HCT116 (cell line): ENCODE results near the gene ASAP2. TPM values are rescaled to one million over a fixed set of nuclear protein-coding genes. Genes with fewer than 3 reads are reported as not detected.

Experiments used
- ATAC-seq: fragments of 200-7000 bp; cut with Tn5 transposase; 2 replicates; pipeline ENCODE4 v1.9.1; 2020; ENCODE audit warnings: mild to moderate bottlenecking, moderate library complexity
- BruUV-seq: library from RNA; stranded (reverse); fragments of 400-500 nt; replicated peaks from 2 replicates; lab custom pipeline; 2021; lab: Mats Ljungman, UMichigan
- CTCF ChIA-PET: fragments of 300-600 bp; sonication (Branson Sonifier 250); formaldehyde crosslinking; loops from one replicate; lab custom pipeline; 2021; ENCODE audit warnings: antibody characterized with exemption; lab: Charles Lee
- POLR2A ChIA-PET: fragments of 300-600, 350-600 bp; sonication (Branson Sonifier 250); formaldehyde crosslinking; loops from one replicate; lab custom pipeline; 2021; ENCODE audit warnings: antibody characterized with exemption; lab: Charles Lee
- RAD21 ChIA-PET, 2 experiments: fragments of 300-600 bp; sonication (Branson Sonifier 250); formaldehyde crosslinking; loops; one replicate each; lab custom pipeline; 2023; ENCODE audit warnings: low total read pairs in 2 of 2; ENCODE audit not compliant: uncharacterized antibody in 2 of 2, unreplicated experiment in 2 of 2, low non-redundant PET in 1 of 2; lab: Charles Lee
- DNase-seq: peaks from one replicate; pipeline ENCODE4 v3.0.0-alpha.2; 2010; ENCODE audit warnings: low read depth, low spot score
- H2AFZ ChIP-seq: fragments of 200-600 bp; shearing (Covaris generic), sonication (generic); 2 replicates; pipeline ENCODE4 v1.6.1; 2017; ENCODE audit warnings: low read depth, mixed run types, mixed read lengths, antibody characterized with exemption, low read length; ENCODE audit not compliant: poor library complexity, severe bottlenecking
- H3K27ac ChIP-seq: 2 replicates; pipeline ENCODE4 v1.5.1; 2012; ENCODE audit warnings: low read depth, low read length
- H3K27me3 ChIP-seq: fragments of 200-600 bp; sonication (generic); 2 replicates; pipeline ENCODE4 v1.6.1; 2016; ENCODE audit warnings: mixed run types, low read length, mixed read lengths; ENCODE audit not compliant: insufficient read depth
- H3K36me3 ChIP-seq, 2 experiments: fragments of 200-500 bp in 1 of 2; fragments of 200-600 bp in 1 of 2; sonication (Bioruptor generic) in 1 of 2; sonication (generic) in 1 of 2; 2 replicates each; pipeline versions ENCODE4 v1.5.1 to v1.6.1; 2014 to 2016; ENCODE audit warnings: low read length in 2 of 2, inconsistent platforms in 1 of 2, mixed read lengths in 1 of 2, mixed run types in 1 of 2; ENCODE audit not compliant: insufficient read depth in 2 of 2, control insufficient read depth in 1 of 2
- H3K4me1 ChIP-seq, 2 experiments: fragments of 200-600 bp in 1 of 2; sonication (generic) in 1 of 2; 2 replicates each; pipeline versions ENCODE4 v1.5.1 to v1.6.1; 2012 to 2017; ENCODE audit warnings: low read length in 2 of 2, inconsistent platforms in 1 of 2, mild to moderate bottlenecking in 1 of 2, mixed read lengths in 1 of 2, mixed run types in 1 of 2, moderate library complexity in 1 of 2; ENCODE audit not compliant: insufficient read depth in 2 of 2, control insufficient read depth in 1 of 2
- H3K4me2 ChIP-seq: fragments of 200-600 bp; sonication (generic); 2 replicates; pipeline ENCODE4 v1.6.1; 2017; ENCODE audit warnings: mixed run types, low read length, mixed read lengths
- H3K4me3 ChIP-seq, 2 experiments: fragments of 200-600 bp in 1 of 2; sonication (generic) in 1 of 2; replicated peaks in 1 of 2; 2 replicates each; pipeline ENCODE4 v1.5.1; 2011 to 2016; ENCODE audit warnings: low read length in 2 of 2, control low read depth in 1 of 2, low read depth in 1 of 2, mild to moderate bottlenecking in 1 of 2, mixed read lengths in 1 of 2, mixed run types in 1 of 2
- H3K79me2 ChIP-seq: fragments of 200-600 bp; sonication (generic); 2 replicates; pipeline ENCODE4 v1.6.1; 2017; ENCODE audit warnings: mild to moderate bottlenecking, mixed run types, low read length, moderate library complexity, mixed read lengths; ENCODE audit not compliant: insufficient read depth
- H3K9ac ChIP-seq: fragments of 200-600 bp; sonication (generic); 2 replicates; pipeline ENCODE4 v1.6.1; 2016; ENCODE audit warnings: low read length, mixed read lengths
- H3K9me2 ChIP-seq: fragments of 200-600 bp; sonication (generic), shearing (Covaris generic); 2 replicates; pipeline ENCODE4 v1.6.1; 2017; ENCODE audit warnings: mixed run types, mild to moderate bottlenecking, moderate library complexity; ENCODE audit not compliant: insufficient read depth
- H3K9me3 ChIP-seq, 2 experiments: fragments of 200-500 bp in 1 of 2; fragments of 200-600 bp in 1 of 2; sonication (Bioruptor generic) in 1 of 2; sonication (generic) in 1 of 2; 2 replicates each; pipeline ENCODE4 v1.6.1; 2014 to 2017; ENCODE audit warnings: low read length in 2 of 2, mixed read lengths in 2 of 2, inconsistent platforms in 1 of 2, low read depth in 1 of 2, mild to moderate bottlenecking in 1 of 2, mixed run types in 1 of 2, moderate library complexity in 1 of 2; ENCODE audit not compliant: control insufficient read depth in 1 of 2, insufficient read depth in 1 of 2
- H4K20me1 ChIP-seq: fragments of 200-600 bp; sonication (generic), shearing (Covaris generic); 2 replicates; pipeline ENCODE4 v1.6.1; 2017; ENCODE audit warnings: mixed run types, mild to moderate bottlenecking, moderate library complexity; ENCODE audit not compliant: insufficient read depth
- CBX3 ChIP-seq: IDR thresholded peaks from 2 replicates; pipeline ENCODE4 v1.6.1; 2012; ENCODE audit warnings: low read depth
- CEBPB ChIP-seq: IDR thresholded peaks from 2 replicates; pipeline ENCODE4 v1.6.1; 2012; ENCODE audit warnings: low read depth
- EGR1 ChIP-seq: IDR thresholded peaks from 2 replicates; pipeline ENCODE4 v1.6.1; 2012; ENCODE audit warnings: low read depth
- EZH2phosphoT487 ChIP-seq: fragments of 200-600 bp; IDR thresholded peaks from 2 replicates; pipeline ENCODE4 v1.6.1; 2018; ENCODE audit warnings: antibody characterized with exemption, borderline replicate concordance
- FOSL1 ChIP-seq: IDR thresholded peaks from 2 replicates; pipeline ENCODE4 v1.6.1; 2012; ENCODE audit warnings: low read depth
- JUND ChIP-seq: IDR thresholded peaks from 2 replicates; pipeline ENCODE4 v1.6.1; 2012
- POLR2A ChIP-seq: IDR thresholded peaks from 2 replicates; pipeline ENCODE4 v1.7.0; 2011; ENCODE audit warnings: borderline replicate concordance; ENCODE audit not compliant: insufficient read depth, insufficient read length; ENCODE audit errors: extremely low read depth
- POLR2AphosphoS5 ChIP-seq: IDR thresholded peaks from 2 replicates; pipeline ENCODE4 v1.6.1; 2011; ENCODE audit warnings: mild to moderate bottlenecking, low read depth, low read length, moderate library complexity
- RAD21 ChIP-seq: IDR thresholded peaks from 2 replicates; pipeline ENCODE4 v1.6.1; 2012; ENCODE audit warnings: low read depth, mild to moderate bottlenecking
- SIN3A ChIP-seq: IDR thresholded peaks from 2 replicates; pipeline ENCODE4 v1.6.1; 2012; ENCODE audit warnings: low read depth
- SP1 ChIP-seq: IDR thresholded peaks from 2 replicates; pipeline ENCODE4 v1.6.1; 2012; ENCODE audit warnings: low read depth
- SRF ChIP-seq: IDR thresholded peaks from 2 replicates; pipeline ENCODE4 v1.6.1; 2012; ENCODE audit warnings: low read depth
- TCF7L2 ChIP-seq: IDR thresholded peaks from 2 replicates; pipeline ENCODE4 v1.7.0; 2011; ENCODE audit warnings: borderline replicate concordance, inconsistent platforms; ENCODE audit not compliant: insufficient read depth, insufficient read length; ENCODE audit errors: extremely low read depth
- YY1 ChIP-seq: IDR thresholded peaks from 2 replicates; pipeline ENCODE4 v1.6.1; 2011; ENCODE audit warnings: low read length, low read depth, moderate library complexity, mild to moderate bottlenecking; ENCODE audit not compliant: insufficient replicate concordance; ENCODE audit errors: extremely low read depth
- ZNF274 ChIP-seq: fragments of 200-500 bp; sonication (Bioruptor generic); IDR thresholded peaks from 2 replicates; pipeline ENCODE4 v1.6.1; 2014; ENCODE audit warnings: mild to moderate bottlenecking, low read depth, low read length, inconsistent platforms
- intact Hi-C: fragments of 100-400 bp; cut with micrococcal nuclease; formaldehyde crosslinking; loops from 2 replicates; pipeline ENCODE4 v1.10.0; 2022
- total RNA-seq: library from RNA; stranded (reverse); gene quantifications from one replicate; pipeline ENCODE4 v1.2.1, GENCODE V29; 2021; ENCODE audit not compliant: unreplicated experiment
- TF ChIP-seq, protein P1 (sequence below): IDR thresholded peaks from 2 replicates; pipeline ENCODE4 v1.6.1; 2012
- TF ChIP-seq, protein P2 (sequence below): IDR thresholded peaks from 2 replicates; pipeline ENCODE4 v1.6.1; 2011; ENCODE audit warnings: mild to moderate bottlenecking, low read length, moderate library complexity; ENCODE audit not compliant: insufficient replicate concordance; ENCODE audit errors: extremely low read depth
- TF ChIP-seq, protein P3 (sequence below): IDR thresholded peaks from 2 replicates; pipeline ENCODE4 v1.6.1; 2012; ENCODE audit warnings: low read depth
- TF ChIP-seq, protein P4 (sequence below): IDR thresholded peaks from 2 replicates; pipeline ENCODE4 v1.6.1; 2012

ASAP2 gene
- total RNA-seq, 1 experiment from 2014 or later = 16.5 TPM

DNA sequence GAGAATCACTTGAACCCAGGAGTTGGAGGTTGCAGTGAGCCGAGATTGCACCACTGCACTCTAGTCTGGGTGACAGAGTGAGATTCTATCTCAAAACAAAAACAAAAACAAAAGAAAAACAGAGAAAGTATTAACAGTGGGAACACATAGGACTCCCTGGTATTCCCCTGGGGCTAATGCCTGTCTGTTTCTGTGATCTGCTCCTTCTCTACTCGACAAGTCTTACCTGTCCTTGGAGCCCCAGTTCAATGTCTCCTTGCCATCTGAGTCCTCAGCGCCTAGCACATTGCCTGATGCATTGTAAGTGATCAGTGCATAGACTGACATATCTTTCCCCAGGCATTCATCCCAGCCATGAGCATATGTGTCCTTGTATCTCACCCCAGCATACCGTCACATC is 85.8 kb downstream of the ASAP2 start:
- POLR2A ChIA-PET = no interaction called here
- CTCF ChIA-PET = no interaction called here
- peaks cover 5% of the 10 kb centered on the region; the same call in 1 of the 2 replicates for H3K79me2 ChIP-seq
- no peak overlapping the region for H3K4me3 ChIP-seq
- peaks cover 15 to 23% of the 10 kb centered on the region in 2 experiments for H3K4me1 ChIP-seq
- no peak for ATAC-seq
- no peaks in the 10 kb centered on the region for H3K9me2 ChIP-seq
- H3K9ac ChIP-seq = no peak overlapping the region
- no peak for DNase-seq
- no peaks in the 10 kb centered on the region for H3K36me3 ChIP-seq
- RAD21 ChIA-PET = no interaction called here
- intact Hi-C loops = no loop called here
- BruUV-seq = no TSS peak
- no peak overlapping the region for H3K27ac ChIP-seq
- no peak overlapping the region for H3K4me2 ChIP-seq
- H2AFZ ChIP-seq = no peak overlapping the region
- no peaks in the 10 kb centered on the region for H4K20me1 ChIP-seq
- no peak for TF ChIP-seq POLR2AphosphoS5
- TF ChIP-seq YY1 = no peak
- no peak for TF ChIP-seq POLR2A
- TF ChIP-seq, protein P1, sequence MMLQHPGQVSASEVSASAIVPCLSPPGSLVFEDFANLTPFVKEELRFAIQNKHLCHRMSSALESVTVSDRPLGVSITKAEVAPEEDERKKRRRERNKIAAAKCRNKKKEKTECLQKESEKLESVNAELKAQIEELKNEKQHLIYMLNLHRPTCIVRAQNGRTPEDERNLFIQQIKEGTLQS = no peak
- TF ChIP-seq RAD21 = no peak
- no peak for TF ChIP-seq CEBPB
- TF ChIP-seq CBX3 = no peak
- no peak for TF ChIP-seq EGR1
- TF ChIP-seq, protein P2, sequence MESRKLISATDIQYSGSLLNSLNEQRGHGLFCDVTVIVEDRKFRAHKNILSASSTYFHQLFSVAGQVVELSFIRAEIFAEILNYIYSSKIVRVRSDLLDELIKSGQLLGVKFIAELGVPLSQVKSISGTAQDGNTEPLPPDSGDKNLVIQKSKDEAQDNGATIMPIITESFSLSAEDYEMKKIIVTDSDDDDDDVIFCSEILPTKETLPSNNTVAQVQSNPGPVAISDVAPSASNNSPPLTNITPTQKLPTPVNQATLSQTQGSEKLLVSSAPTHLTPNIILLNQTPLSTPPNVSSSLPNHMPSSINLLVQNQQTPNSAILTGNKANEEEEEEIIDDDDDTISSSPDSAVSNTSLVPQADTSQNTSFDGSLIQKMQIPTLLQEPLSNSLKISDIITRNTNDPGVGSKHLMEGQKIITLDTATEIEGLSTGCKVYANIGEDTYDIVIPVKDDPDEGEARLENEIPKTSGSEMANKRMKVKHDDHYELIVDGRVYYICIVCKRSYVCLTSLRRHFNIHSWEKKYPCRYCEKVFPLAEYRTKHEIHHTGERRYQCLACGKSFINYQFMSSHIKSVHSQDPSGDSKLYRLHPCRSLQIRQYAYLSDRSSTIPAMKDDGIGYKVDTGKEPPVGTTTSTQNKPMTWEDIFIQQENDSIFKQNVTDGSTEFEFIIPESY = no peak
- TF ChIP-seq, protein P3, sequence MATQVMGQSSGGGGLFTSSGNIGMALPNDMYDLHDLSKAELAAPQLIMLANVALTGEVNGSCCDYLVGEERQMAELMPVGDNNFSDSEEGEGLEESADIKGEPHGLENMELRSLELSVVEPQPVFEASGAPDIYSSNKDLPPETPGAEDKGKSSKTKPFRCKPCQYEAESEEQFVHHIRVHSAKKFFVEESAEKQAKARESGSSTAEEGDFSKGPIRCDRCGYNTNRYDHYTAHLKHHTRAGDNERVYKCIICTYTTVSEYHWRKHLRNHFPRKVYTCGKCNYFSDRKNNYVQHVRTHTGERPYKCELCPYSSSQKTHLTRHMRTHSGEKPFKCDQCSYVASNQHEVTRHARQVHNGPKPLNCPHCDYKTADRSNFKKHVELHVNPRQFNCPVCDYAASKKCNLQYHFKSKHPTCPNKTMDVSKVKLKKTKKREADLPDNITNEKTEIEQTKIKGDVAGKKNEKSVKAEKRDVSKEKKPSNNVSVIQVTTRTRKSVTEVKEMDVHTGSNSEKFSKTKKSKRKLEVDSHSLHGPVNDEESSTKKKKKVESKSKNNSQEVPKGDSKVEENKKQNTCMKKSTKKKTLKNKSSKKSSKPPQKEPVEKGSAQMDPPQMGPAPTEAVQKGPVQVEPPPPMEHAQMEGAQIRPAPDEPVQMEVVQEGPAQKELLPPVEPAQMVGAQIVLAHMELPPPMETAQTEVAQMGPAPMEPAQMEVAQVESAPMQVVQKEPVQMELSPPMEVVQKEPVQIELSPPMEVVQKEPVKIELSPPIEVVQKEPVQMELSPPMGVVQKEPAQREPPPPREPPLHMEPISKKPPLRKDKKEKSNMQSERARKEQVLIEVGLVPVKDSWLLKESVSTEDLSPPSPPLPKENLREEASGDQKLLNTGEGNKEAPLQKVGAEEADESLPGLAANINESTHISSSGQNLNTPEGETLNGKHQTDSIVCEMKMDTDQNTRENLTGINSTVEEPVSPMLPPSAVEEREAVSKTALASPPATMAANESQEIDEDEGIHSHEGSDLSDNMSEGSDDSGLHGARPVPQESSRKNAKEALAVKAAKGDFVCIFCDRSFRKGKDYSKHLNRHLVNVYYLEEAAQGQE = no peak
- TF ChIP-seq, protein P4, sequence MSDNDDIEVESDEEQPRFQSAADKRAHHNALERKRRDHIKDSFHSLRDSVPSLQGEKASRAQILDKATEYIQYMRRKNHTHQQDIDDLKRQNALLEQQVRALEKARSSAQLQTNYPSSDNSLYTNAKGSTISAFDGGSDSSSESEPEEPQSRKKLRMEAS = no peak
- no peak for TF ChIP-seq SIN3A
- TF ChIP-seq TCF7L2 = no peak
- TF ChIP-seq SRF = no peak
- TF ChIP-seq EZH2phosphoT487 = no peak
- no peak for TF ChIP-seq FOSL1
- TF ChIP-seq JUND = no peak
- no peak for TF ChIP-seq SP1
- no peak for TF ChIP-seq ZNF274
- H3K9me3 ChIP-seq = no peaks in the 10 kb centered on the region
- H3K27me3 ChIP-seq = no peaks in the 10 kb centered on the region
